ENCODE data around the gene PARN. TPM values are rescaled to one million over a fixed set of nuclear protein-coding genes. Genes with fewer than 3 reads are reported as not detected.

The PARN gene
- total RNA-seq, 1 donor from 2014 or later = 26.5 TPM

- H3K36me3 Mint-ChIP-seq (ENCODE audit: low read depth) = no peaks in the 10 kb centered on the region
- no peak overlapping the region for H3K4me3 Mint-ChIP-seq
- H3K9me3 Mint-ChIP-seq = no peaks in the 10 kb centered on the region
- H3K4me1 Mint-ChIP-seq = peaks cover 14% of the 10 kb centered on the region
- TF ChIP-seq, protein P1, sequence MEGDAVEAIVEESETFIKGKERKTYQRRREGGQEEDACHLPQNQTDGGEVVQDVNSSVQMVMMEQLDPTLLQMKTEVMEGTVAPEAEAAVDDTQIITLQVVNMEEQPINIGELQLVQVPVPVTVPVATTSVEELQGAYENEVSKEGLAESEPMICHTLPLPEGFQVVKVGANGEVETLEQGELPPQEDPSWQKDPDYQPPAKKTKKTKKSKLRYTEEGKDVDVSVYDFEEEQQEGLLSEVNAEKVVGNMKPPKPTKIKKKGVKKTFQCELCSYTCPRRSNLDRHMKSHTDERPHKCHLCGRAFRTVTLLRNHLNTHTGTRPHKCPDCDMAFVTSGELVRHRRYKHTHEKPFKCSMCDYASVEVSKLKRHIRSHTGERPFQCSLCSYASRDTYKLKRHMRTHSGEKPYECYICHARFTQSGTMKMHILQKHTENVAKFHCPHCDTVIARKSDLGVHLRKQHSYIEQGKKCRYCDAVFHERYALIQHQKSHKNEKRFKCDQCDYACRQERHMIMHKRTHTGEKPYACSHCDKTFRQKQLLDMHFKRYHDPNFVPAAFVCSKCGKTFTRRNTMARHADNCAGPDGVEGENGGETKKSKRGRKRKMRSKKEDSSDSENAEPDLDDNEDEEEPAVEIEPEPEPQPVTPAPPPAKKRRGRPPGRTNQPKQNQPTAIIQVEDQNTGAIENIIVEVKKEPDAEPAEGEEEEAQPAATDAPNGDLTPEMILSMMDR (conservative IDR thresholded peaks at IDR 0.05) = no peak
- H3K27me3 Mint-ChIP-seq (ENCODE audit: low read depth) = no peaks in the 10 kb centered on the region
- no peak for DNase-seq (ENCODE audit: low read depth, low spot score)
- H3K27ac Mint-ChIP-seq (ENCODE audit: unreplicated experiment) = no peak overlapping the region
These were observed 124.2 kb downstream of the PARN start for GRCh38 chr16:14505846-14506245.

DNA sequence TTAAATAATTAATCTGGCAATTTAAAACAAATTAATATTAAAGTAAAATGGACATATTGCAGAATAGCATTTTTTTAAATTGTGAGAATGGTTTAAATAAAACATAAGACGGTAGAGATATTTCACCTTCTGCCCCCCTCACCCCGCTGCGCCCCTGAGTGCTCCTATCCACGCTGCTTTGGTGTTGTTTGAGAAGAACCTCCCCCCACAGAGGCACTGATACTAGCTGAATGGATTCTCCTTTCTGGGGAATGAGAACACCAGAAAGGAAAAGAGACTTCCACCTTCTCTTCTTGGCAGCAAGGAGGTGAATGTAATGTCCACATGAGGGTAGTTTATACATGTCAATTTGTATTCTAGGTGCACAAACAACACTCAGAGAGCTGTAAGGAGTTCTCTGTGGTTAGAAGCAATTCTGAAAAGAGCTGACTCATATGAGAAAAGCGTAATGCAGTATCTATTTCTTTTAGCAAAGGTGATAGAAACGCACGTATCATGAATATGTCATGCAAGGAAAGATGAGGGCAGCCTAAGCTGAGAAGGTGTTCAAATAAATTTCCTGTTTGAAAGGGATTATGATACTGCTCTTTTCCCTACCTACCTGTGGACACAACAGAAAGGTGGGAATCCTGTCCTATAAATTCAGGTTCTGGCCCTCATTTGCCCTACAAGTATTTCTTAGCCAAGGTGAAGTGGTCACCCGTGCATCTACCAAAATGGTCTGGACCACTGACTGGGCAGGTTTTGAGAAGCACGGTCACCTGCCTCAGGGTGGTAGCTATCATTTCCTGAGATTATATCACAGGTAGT lies 126.9 kb downstream of the PARN start:
- DNase-seq (ENCODE audit: low read depth, low spot score) = no peak
- Mint-ChIP-seq H3K4me1 (peaks cover 20% of the 10 kb centered on the region), H3K27ac (ENCODE audit: unreplicated experiment) (no peak overlapping the region), H3K27me3 (ENCODE audit: low read depth) (peaks cover 13% of the 10 kb centered on the region), H3K9me3 (no peaks in the 10 kb centered on the region), H3K36me3 (ENCODE audit: low read depth) (no peaks in the 10 kb centered on the region), H3K4me3 (no peak overlapping the region)
- TF ChIP-seq, protein P1 (conservative IDR thresholded peaks at IDR 0.05) = no peak

DNA sequence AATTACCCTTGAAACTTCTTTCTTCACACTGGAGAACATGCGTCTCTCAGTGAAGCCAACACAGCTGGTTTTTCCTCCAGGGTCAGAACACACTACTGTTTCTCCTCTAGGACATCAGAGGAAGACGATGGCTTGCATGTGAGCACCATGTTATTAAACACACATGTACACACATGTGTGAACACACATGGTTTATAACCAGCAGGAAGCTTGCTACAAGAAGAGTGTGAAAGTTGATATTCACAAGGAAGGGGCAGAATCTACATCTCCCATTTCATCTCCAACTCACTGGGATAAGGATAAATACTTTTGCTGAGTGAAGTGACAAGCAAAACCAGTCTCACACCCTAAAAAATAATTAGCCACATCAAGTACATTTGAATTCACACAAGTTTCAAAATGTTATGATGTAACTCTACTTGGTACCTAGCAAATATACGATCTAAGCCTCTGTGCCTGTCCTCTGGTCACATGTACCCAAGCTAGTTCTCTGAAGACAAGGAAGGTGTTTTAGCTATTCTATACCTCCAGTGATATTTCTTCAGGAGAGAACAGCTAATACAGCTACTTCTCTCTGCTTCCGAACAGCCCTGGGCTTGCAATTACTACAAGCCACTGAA lies 127.7 kb downstream of the PARN start:
- TF ChIP-seq, protein P1 (conservative IDR thresholded peaks at IDR 0.05) = no peak
- Mint-ChIP-seq H3K4me3 (no peak overlapping the region), H3K4me1 (peaks cover 22% of the 10 kb centered on the region), H3K9me3 (no peaks in the 10 kb centered on the region), H3K36me3 (ENCODE audit: low read depth) (no peaks in the 10 kb centered on the region), H3K27me3 (ENCODE audit: low read depth) (peaks cover 13% of the 10 kb centered on the region), H3K27ac (ENCODE audit: unreplicated experiment) (peak overlapping the region; percentile 75)
- no peak for DNase-seq (ENCODE audit: low read depth, low spot score)

GRCh38 chr16:14501331-14502255 lies 128.5 kb downstream of the PARN start:
- TF ChIP-seq, protein P1 (conservative IDR thresholded peaks at IDR 0.05) = no peak
- no peak overlapping the region for H3K4me3 Mint-ChIP-seq
- H3K9me3 Mint-ChIP-seq = no peaks in the 10 kb centered on the region
- DNase-seq (ENCODE audit: low read depth, low spot score) = no peak
- no peaks in the 10 kb centered on the region for H3K36me3 Mint-ChIP-seq (ENCODE audit: low read depth)
- peak overlapping the region; percentile 75 for H3K27ac Mint-ChIP-seq (ENCODE audit: unreplicated experiment)
- peaks cover 30% of the 10 kb centered on the region for H3K4me1 Mint-ChIP-seq
- H3K27me3 Mint-ChIP-seq (ENCODE audit: low read depth) = peaks cover 13% of the 10 kb centered on the region

DNA sequence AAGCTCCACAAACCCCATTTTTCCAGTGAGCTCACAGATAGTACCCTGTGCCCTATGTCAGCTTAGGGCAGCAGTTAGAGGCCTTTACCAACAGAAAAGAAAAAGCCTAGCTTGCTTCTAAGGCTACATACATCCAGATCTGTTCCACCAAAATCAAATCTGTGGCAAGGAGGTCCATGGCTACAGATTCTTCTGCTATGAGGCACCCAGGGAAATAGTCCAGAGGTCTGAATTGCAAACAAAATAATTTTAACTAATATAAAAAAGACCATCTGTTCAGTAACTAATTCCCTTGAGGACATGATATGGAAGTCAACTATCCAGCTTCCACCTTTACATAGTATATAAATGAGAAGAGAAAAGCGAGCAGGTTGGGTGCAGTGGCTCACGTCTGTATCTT lies 129.3 kb downstream of the PARN start:
- H3K27ac Mint-ChIP-seq (ENCODE audit: unreplicated experiment) = no peak overlapping the region
- no peak for DNase-seq (ENCODE audit: low read depth, low spot score)
- peaks cover 38% of the 10 kb centered on the region for H3K4me1 Mint-ChIP-seq
- H3K4me3 Mint-ChIP-seq = no peak overlapping the region
- H3K27me3 Mint-ChIP-seq (ENCODE audit: low read depth) = peaks cover 15% of the 10 kb centered on the region
- H3K9me3 Mint-ChIP-seq = no peaks in the 10 kb centered on the region
- no peaks in the 10 kb centered on the region for H3K36me3 Mint-ChIP-seq (ENCODE audit: low read depth)
- TF ChIP-seq, protein P1 (conservative IDR thresholded peaks at IDR 0.05) = no peak

Data from neural crest cell (in vitro differentiated cells).